Osteoblast (primary cell): ENCODE measurements around the gene EGFR. TPM values are rescaled to one million over a fixed set of nuclear protein-coding genes. Genes with fewer than 3 reads are reported as not detected.

Experiments
- DNase-seq: peaks from one replicate; pipeline ENCODE4 v3.0.0; 2011; ENCODE audit warnings: low spot score, mixed read lengths; ENCODE audit not compliant: insufficient read length; ENCODE audit errors: missing footprints
- H2AFZ ChIP-seq: 2 replicates; pipeline ENCODE4 v1.6.0; 2011; ENCODE audit warnings: mild to moderate bottlenecking, low read length
- H3K27ac ChIP-seq: 2 replicates; pipeline ENCODE4 v1.5.1; 2011; ENCODE audit warnings: mild to moderate bottlenecking, low read depth, low read length, moderate library complexity
- H3K27me3 ChIP-seq: 2 replicates; pipeline ENCODE4 v1.6.0; 2012; ENCODE audit warnings: mild to moderate bottlenecking, control low read depth, inconsistent platforms, low read length, moderate library complexity; ENCODE audit not compliant: insufficient read depth
- H3K36me3 ChIP-seq: 2 replicates; pipeline ENCODE4 v1.5.1; 2011; ENCODE audit warnings: mild to moderate bottlenecking, low read length, control low read depth, moderate library complexity; ENCODE audit not compliant: insufficient read depth
- H3K4me1 ChIP-seq: 2 replicates; pipeline ENCODE4 v1.5.1; 2011; ENCODE audit warnings: mild to moderate bottlenecking, low read length, control low read depth, moderate library complexity; ENCODE audit not compliant: insufficient read depth
- H3K4me2 ChIP-seq: 2 replicates; pipeline ENCODE4 v1.6.0; 2011; ENCODE audit warnings: mild to moderate bottlenecking, low read length; ENCODE audit not compliant: insufficient read depth
- H3K4me3 ChIP-seq: fragments of 200-600 bp; sonication (generic); 3 replicates; pipeline ENCODE4 v1.5.1; 2012; ENCODE audit warnings: mild to moderate bottlenecking, low read length, inconsistent platforms; ENCODE audit not compliant: insufficient read depth
- H3K79me2 ChIP-seq: 2 replicates; pipeline ENCODE4 v1.6.0; 2012; ENCODE audit warnings: mild to moderate bottlenecking, low read length, control low read depth, inconsistent platforms; ENCODE audit not compliant: insufficient read depth
- H3K9me3 ChIP-seq: 2 replicates; pipeline ENCODE4 v1.5.1; 2011; ENCODE audit warnings: low read depth, low read length, control low read depth
- H4K20me1 ChIP-seq: 2 replicates; pipeline ENCODE4 v1.6.0; 2012; ENCODE audit warnings: mild to moderate bottlenecking, low read length, control low read depth; ENCODE audit not compliant: insufficient read depth
- CTCF ChIP-seq: IDR thresholded peaks from 2 replicates; pipeline ENCODE4 v1.5.1; 2011; ENCODE audit warnings: mild to moderate bottlenecking, low read depth, low read length, moderate library complexity; ENCODE audit errors: extremely low read depth
- total RNA-seq: library from RNA; depleted of rRNA; stranded (reverse); fragments of >200 nt; gene quantifications from 2 replicates; pipeline ENCODE4 v1.2.3, GENCODE V29; 2012

EGFR gene
- total RNA-seq, 1 donor, result 104 TPM

- H3K9me3 ChIP-seq, result no peaks in the 10 kb centered on the region
- no peak overlapping the region for H3K4me3 ChIP-seq
- peak; percentile 10 for TF ChIP-seq CTCF
- H3K36me3 ChIP-seq, result peaks cover 4% of the 10 kb centered on the region
- no peak for DNase-seq
- H3K4me1 ChIP-seq, result peaks cover 66% of the 10 kb centered on the region
- H3K4me2 ChIP-seq, result no peak overlapping the region
- no peaks in the 10 kb centered on the region for H3K27me3 ChIP-seq
- peaks cover 68% of the 10 kb centered on the region for H3K79me2 ChIP-seq
- no peak overlapping the region for H2AFZ ChIP-seq
- H4K20me1 ChIP-seq, result no peaks in the 10 kb centered on the region
- H3K27ac ChIP-seq, result peak overlapping the region; percentile 99
Observed at GRCh38 chr7:55124989-55125875, 106.4 kb downstream of the EGFR start.

- no peak for TF ChIP-seq CTCF
- DNase-seq, result no peak
- Histone ChIP-seq H3K4me2 (peak overlapping the region; percentile 47), H3K27ac (peak overlapping the region; percentile 99), H3K4me3 (no peak overlapping the region), H2AFZ (no peak overlapping the region), H4K20me1 (no peaks in the 10 kb centered on the region), H3K79me2 (peaks cover 65% of the 10 kb centered on the region), H3K27me3 (no peaks in the 10 kb centered on the region), H3K4me1 (peaks cover 72% of the 10 kb centered on the region), H3K36me3 (peaks cover 4% of the 10 kb centered on the region), H3K9me3 (no peaks in the 10 kb centered on the region)
Observed at GRCh38 chr7:55127135-55127551, 108.3 kb downstream of the EGFR start.

GRCh38 chr7:55127622-55128081, 108.8 kb downstream of the EGFR start:
- Histone ChIP-seq H4K20me1 (no peaks in the 10 kb centered on the region), H3K27me3 (no peaks in the 10 kb centered on the region), H3K4me3 (peak overlapping the region; percentile 1), H3K27ac (peak overlapping the region; percentile 99), H3K9me3 (no peaks in the 10 kb centered on the region), H3K36me3 (peaks cover 4% of the 10 kb centered on the region), H3K4me2 (peak overlapping the region; percentile 47), H3K4me1 (peaks cover 77% of the 10 kb centered on the region), H2AFZ (no peak overlapping the region), H3K79me2 (peaks cover 60% of the 10 kb centered on the region)
- TF ChIP-seq CTCF, result no peak
- DNase-seq, result no peak

- no peak for DNase-seq
- H3K4me1 ChIP-seq, result peaks cover 87% of the 10 kb centered on the region
- H3K9me3 ChIP-seq, result no peaks in the 10 kb centered on the region
- no peak overlapping the region for H2AFZ ChIP-seq
- H3K36me3 ChIP-seq, result peaks cover 4% of the 10 kb centered on the region
- peak overlapping the region; percentile 19 for H3K4me3 ChIP-seq
- peak overlapping the region; percentile 99 for H3K27ac ChIP-seq
- H3K27me3 ChIP-seq, result no peaks in the 10 kb centered on the region
- H3K79me2 ChIP-seq, result peaks cover 50% of the 10 kb centered on the region
- H3K4me2 ChIP-seq, result peak overlapping the region; percentile 59
- no peak for TF ChIP-seq CTCF
- no peaks in the 10 kb centered on the region for H4K20me1 ChIP-seq
Observed at GRCh38 chr7:55128693-55129394, 110.0 kb downstream of the EGFR start.
